BLaER1 treated with 17β-estradiol and CSF1 and Interleukin-3, amounts not matched to agents 10 nM and 100 nM (cell line): ENCODE results near the gene AFF1.

Source experiments
- H3K27ac ChIP-seq, 11 experiments: shearing (Covaris generic); formaldehyde crosslinking; 2 replicates each; pipeline ENCODE4 v1.8.1; 2022
- H3K27me3 ChIP-seq, 11 experiments: shearing (Covaris generic); formaldehyde crosslinking; 2 replicates each; pipeline ENCODE4 v1.8.1; 2022
- H3K36me3 ChIP-seq, 11 experiments: shearing (Covaris generic); formaldehyde crosslinking; 2 replicates each; pipeline ENCODE4 v1.8.1; 2022
- H3K4me1 ChIP-seq, 10 experiments: shearing (Covaris generic); formaldehyde crosslinking; 2 replicates each; pipeline ENCODE4 v1.8.1; 2022
- H3K4me2 ChIP-seq, 11 experiments: shearing (Covaris generic); formaldehyde crosslinking; 2 replicates each; pipeline ENCODE4 v1.8.1; 2022
- H3K4me3 ChIP-seq, 10 experiments: shearing (Covaris generic); formaldehyde crosslinking; 2 replicates each; pipeline ENCODE4 v1.8.1; 2022
- H3K9ac ChIP-seq, 11 experiments: shearing (Covaris generic); formaldehyde crosslinking; 2 replicates each; pipeline ENCODE4 v1.8.1; 2022
- H3K9me3 ChIP-seq, 11 experiments: shearing (Covaris generic); formaldehyde crosslinking; replicated peaks in 1 of 11; 2 replicates each; pipeline ENCODE4 v1.8.1; 2022
- H4K20me1 ChIP-seq, 11 experiments: shearing (Covaris generic); formaldehyde crosslinking; 2 replicates each; pipeline ENCODE4 v1.8.1; 2022
- Cebpa-rat ChIP-seq, 11 experiments: shearing (Covaris generic); IDR thresholded peaks; 2 replicates each; pipeline ENCODE4 v1.8.1; 2022

The AFF1 gene

DNA sequence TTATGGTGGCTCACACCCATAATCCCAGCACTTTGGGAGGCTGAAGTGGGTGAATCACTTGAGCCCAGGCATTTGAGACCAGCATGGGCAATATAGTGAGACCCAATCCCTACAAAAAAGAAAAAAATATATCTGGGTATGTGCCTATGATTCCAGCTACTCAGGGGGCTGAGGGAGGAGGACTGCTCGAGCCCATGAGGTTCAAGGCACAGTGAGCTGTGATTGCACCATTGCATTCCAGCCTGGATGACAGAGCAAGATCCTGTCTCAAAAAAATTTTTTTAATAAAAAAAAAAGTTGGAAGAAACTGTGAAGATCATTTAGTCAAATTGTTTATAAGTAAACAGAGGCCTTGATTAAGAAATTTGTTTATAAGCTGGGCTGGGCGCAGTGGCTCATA lies 246.0 kb downstream of the AFF1 start:
- Histone ChIP-seq H3K36me3 (peaks cover 28 to 76% (median 42%) of the 10 kb centered on the region in 11 experiments), H3K27ac (no peak overlapping the region)

DNA sequence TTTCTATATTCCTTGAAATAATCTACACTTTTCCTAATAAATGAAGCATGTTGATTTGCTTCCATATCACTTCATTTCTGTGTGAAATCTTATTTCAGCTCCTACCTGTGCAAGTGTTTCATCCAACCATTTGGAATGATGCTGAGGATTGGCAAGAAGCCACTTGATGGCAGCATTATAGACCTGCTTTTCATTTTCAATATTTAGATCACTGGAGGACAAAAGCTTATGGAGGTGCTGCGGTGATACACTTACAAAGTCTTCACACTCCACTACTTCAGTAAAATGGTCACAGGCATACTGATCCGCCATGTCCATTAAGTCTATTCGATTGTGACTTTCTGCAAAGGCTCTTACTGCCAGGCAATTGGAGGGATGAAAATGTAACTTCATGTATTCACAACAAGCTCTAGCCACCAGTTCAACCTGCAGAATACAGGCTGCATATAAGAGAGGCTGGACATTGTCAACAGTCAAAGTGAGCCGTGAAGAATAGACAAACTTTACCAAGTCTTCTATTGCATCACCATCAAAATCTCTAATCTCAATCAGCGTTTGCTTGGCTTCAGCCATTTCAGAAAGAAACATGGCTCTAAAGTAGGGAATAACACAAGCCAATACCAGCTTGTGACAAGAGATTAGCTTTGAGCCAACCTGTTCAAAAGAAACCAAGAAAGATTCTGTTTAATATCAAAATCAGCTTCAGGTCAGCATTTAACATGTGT lies 250.5 kb downstream of the AFF1 start:
- Histone ChIP-seq H3K4me3 (no peak overlapping the region), H3K4me2 (no peak overlapping the region), H3K9me3 (peaks cover 0 to 6% (median 0%) of the 10 kb centered on the region in 11 experiments; a peak in 4 of 22 replicates), H3K27me3 (no peaks in the 10 kb centered on the region), H3K27ac (no peak overlapping the region), H3K4me1 (no peaks in the 10 kb centered on the region), H4K20me1 (peaks cover 0 to 11% (median 0%) of the 10 kb centered on the region in 11 experiments; a peak in 4 of 22 replicates), H3K9ac (no peak overlapping the region), H3K36me3 (peaks cover 7 to 39% (median 23%) of the 10 kb centered on the region in 11 experiments; a peak in 14 of 22 replicates)
- peak in 1 of 11 experiments; percentile 16; a peak in 1 of 22 replicates for TF ChIP-seq Cebpa-rat (IDR thresholded peaks at IDR 0.05)

More for the DNA sequence above, 246.0 kb downstream of the AFF1 start:
- no peaks in the 10 kb centered on the region for H3K4me1 ChIP-seq
- no peak overlapping the region for H3K4me3 ChIP-seq
- no peaks in the 10 kb centered on the region for H3K27me3 ChIP-seq
- no peak for TF ChIP-seq Cebpa-rat (IDR thresholded peaks at IDR 0.05)
- H3K4me2 ChIP-seq: no peak overlapping the region
- H4K20me1 ChIP-seq: peaks cover 0 to 8% (median 0%) of the 10 kb centered on the region in 11 experiments; a peak in 2 of 22 replicates
- H3K9ac ChIP-seq: no peak overlapping the region
- no peaks in the 10 kb centered on the region for H3K9me3 ChIP-seq

DNA sequence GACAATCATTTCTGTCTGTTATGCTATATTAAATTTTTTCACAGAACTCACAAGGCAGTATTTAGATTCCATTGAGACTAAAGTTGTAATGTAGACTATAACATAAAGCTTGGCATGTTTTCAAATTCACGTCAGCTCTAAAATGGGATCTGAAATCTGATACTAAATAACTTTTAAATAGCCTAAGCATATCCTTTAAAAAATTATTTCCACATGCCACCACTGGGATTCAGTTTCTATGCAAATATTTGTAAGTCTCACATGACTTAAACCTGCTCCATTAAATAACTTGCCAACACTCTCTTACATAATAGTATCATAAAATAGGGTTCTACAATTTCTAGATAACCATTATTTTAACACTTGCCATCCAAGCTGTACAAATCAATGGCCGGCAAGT lies 253.2 kb downstream of the AFF1 start:
- no peak overlapping the region for H3K4me2 ChIP-seq
- H3K27me3 ChIP-seq: no peaks in the 10 kb centered on the region
- H3K27ac ChIP-seq: no peak overlapping the region
- H3K9ac ChIP-seq: no peak overlapping the region
- H3K36me3 ChIP-seq: peaks cover 14 to 47% (median 28%) of the 10 kb centered on the region in 11 experiments; a peak in 20 of 22 replicates
- H3K4me3 ChIP-seq: no peak overlapping the region
- peaks cover 0 to 22% (median 0%) of the 10 kb centered on the region in 11 experiments; a peak in 4 of 22 replicates for H4K20me1 ChIP-seq
- TF ChIP-seq Cebpa-rat (IDR thresholded peaks at IDR 0.05): no peak
- no peaks in the 10 kb centered on the region for H3K4me1 ChIP-seq
- H3K9me3 ChIP-seq: peaks cover 0 to 6% (median 0%) of the 10 kb centered on the region in 11 experiments; a peak in 4 of 22 replicates

DNA sequence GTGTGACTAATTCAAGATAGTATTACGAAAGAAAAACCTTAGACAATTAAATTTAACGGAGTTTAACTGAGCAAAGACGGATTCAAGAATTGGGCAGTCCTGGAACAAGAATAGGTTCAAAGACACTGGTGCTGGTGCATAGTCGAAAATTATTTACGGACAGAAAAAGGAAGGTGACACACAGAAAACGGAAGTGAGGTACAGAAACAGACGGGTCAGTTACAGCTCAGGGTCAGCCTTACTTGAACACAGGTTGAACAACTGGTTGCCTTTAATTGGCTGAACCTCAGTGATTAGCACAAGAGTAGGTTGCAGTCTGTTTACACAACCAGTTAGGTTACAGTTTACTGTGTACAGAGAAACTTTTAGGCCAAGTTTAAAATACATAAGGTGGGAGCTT lies 254.1 kb downstream of the AFF1 start:
- Histone ChIP-seq H3K4me2 (no peak overlapping the region), H3K9me3 (peaks cover 0 to 6% (median 0%) of the 10 kb centered on the region in 11 experiments; a peak in 4 of 22 replicates), H3K36me3 (peaks cover 13 to 52% (median 28%) of the 10 kb centered on the region in 11 experiments; a peak in 20 of 22 replicates)

More for the DNA sequence above, 254.1 kb downstream of the AFF1 start:
- H3K9ac ChIP-seq: no peak overlapping the region
- no peaks in the 10 kb centered on the region for H3K27me3 ChIP-seq
- H4K20me1 ChIP-seq: peaks cover 0 to 22% (median 1%) of the 10 kb centered on the region in 11 experiments; a peak in 7 of 22 replicates
- H3K4me3 ChIP-seq: no peak overlapping the region
- TF ChIP-seq Cebpa-rat (IDR thresholded peaks at IDR 0.05): no peak
- no peak overlapping the region for H3K27ac ChIP-seq
- no peaks in the 10 kb centered on the region for H3K4me1 ChIP-seq
